Karpas-422 (cell line): Measurements from ENCODE around the gene GPR26. TPM values are rescaled to one million over a fixed set of nuclear protein-coding genes. Genes with fewer than 3 reads are reported as not detected.

ENCODE experiments used
- DNase-seq: peaks from one replicate; pipeline ENCODE4 v3.0.0-alpha.2; 2015
- H2AFZ ChIP-seq: fragments of 200-600 bp; sonication (generic); 2 replicates; pipeline ENCODE4 v1.6.1; 2014; ENCODE audit warnings: antibody characterized with exemption, low read length, mixed read lengths
- H3K27ac ChIP-seq: fragments of 200-600 bp; sonication (generic); 2 replicates; pipeline ENCODE4 v1.5.1; 2014; ENCODE audit warnings: mild to moderate bottlenecking, low read length, moderate library complexity
- H3K27me3 ChIP-seq: fragments of 200-600 bp; sonication (generic); 2 replicates; pipeline ENCODE4 v1.6.1; 2014; ENCODE audit warnings: low read length, mixed read lengths
- H3K36me3 ChIP-seq: fragments of 200-600 bp; sonication (generic); 2 replicates; pipeline ENCODE4 v1.6.1; 2014; ENCODE audit warnings: low read length, mixed read lengths; ENCODE audit not compliant: insufficient read depth
- H3K4me1 ChIP-seq: fragments of 200-600 bp; sonication (generic); 2 replicates; pipeline ENCODE4 v1.6.1; 2014; ENCODE audit warnings: mild to moderate bottlenecking, low read length, mixed read lengths
- H3K4me2 ChIP-seq: fragments of 200-600 bp; sonication (generic); 2 replicates; pipeline ENCODE4 v1.6.1; 2014; ENCODE audit warnings: low read length, low read depth, mild to moderate bottlenecking; ENCODE audit not compliant: poor library complexity, severe bottlenecking
- H3K4me3 ChIP-seq: fragments of 200-600 bp; sonication (generic); 2 replicates; pipeline ENCODE4 v1.5.1; 2014; ENCODE audit warnings: mild to moderate bottlenecking, antibody characterized with exemption, low read length, mixed read lengths
- H3K79me2 ChIP-seq: fragments of 200-600 bp; sonication (generic); 2 replicates; pipeline ENCODE4 v1.6.1; 2014; ENCODE audit warnings: mild to moderate bottlenecking, low read length, mixed read lengths
- H3K9ac ChIP-seq: fragments of 200-600 bp; sonication (generic); 2 replicates; pipeline ENCODE4 v1.6.0; 2014; ENCODE audit warnings: low read length
- H3K9me2 ChIP-seq: fragments of 200-600 bp; sonication (generic), shearing (Covaris generic); replicated peaks from 2 replicates; pipeline ENCODE4 v1.6.0; 2014; ENCODE audit warnings: mild to moderate bottlenecking, low read length, moderate library complexity; ENCODE audit not compliant: insufficient read depth
- H3K9me3 ChIP-seq: fragments of 300-700, 200-600 bp; sonication (generic); 2 replicates; pipeline ENCODE4 v1.6.1; 2014; ENCODE audit warnings: low read length, mixed read lengths
- H4K20me1 ChIP-seq: fragments of 200-600 bp; sonication (generic); 2 replicates; pipeline ENCODE4 v1.6.1; 2014; ENCODE audit warnings: mild to moderate bottlenecking, antibody characterized with exemption, low read length, low read depth; ENCODE audit not compliant: insufficient read depth
- total RNA-seq: library from RNA; depleted of rRNA; stranded (reverse); fragments of >200 nt; shearing (Covaris generic); gene quantifications from 2 replicates; pipeline ENCODE4 v1.2.3, GENCODE V29; 2014; ENCODE audit warnings: low replicate concordance

Gene GPR26
- total RNA-seq, 1 experiment from 2014 or later, result not detected

- H2AFZ ChIP-seq, result no peak overlapping the region
- no peaks in the 10 kb centered on the region for H3K4me1 ChIP-seq
- no peaks in the 10 kb centered on the region for H3K79me2 ChIP-seq
- H3K4me3 ChIP-seq, result no peak overlapping the region
- H3K9me3 ChIP-seq, result no peaks in the 10 kb centered on the region
- H3K27me3 ChIP-seq, result no peaks in the 10 kb centered on the region
- H3K9ac ChIP-seq, result no peak overlapping the region
- no peaks in the 10 kb centered on the region for H3K9me2 ChIP-seq
- no peak overlapping the region for H3K4me2 ChIP-seq
- no peak overlapping the region for H3K27ac ChIP-seq
- no peak for DNase-seq
- no peaks in the 10 kb centered on the region for H4K20me1 ChIP-seq
- H3K36me3 ChIP-seq, result no peaks in the 10 kb centered on the region
These were observed 14.6 kb upstream of the GPR26 start for GRCh38 chr10:123651421-123652047.

- Histone ChIP-seq H3K9me2 (no peaks in the 10 kb centered on the region), H3K4me3 (no peak overlapping the region), H3K27ac (no peak overlapping the region), H3K27me3 (no peaks in the 10 kb centered on the region), H3K9ac (no peak overlapping the region), H3K79me2 (no peaks in the 10 kb centered on the region), H3K4me1 (no peaks in the 10 kb centered on the region), H3K9me3 (no peaks in the 10 kb centered on the region), H2AFZ (no peak overlapping the region), H3K4me2 (no peak overlapping the region), H3K36me3 (no peaks in the 10 kb centered on the region), H4K20me1 (no peaks in the 10 kb centered on the region)
- no peak for DNase-seq
These were observed 10.4 kb upstream of the GPR26 start for GRCh38 chr10:123655751-123656150.

GRCh38 chr10:123663522-123663921 lies 2.6 kb upstream of the GPR26 start:
- Histone ChIP-seq H2AFZ (no peak overlapping the region), H4K20me1 (no peaks in the 10 kb centered on the region), H3K27ac (no peak overlapping the region), H3K9ac (no peak overlapping the region), H3K36me3 (no peaks in the 10 kb centered on the region), H3K4me2 (no peak overlapping the region), H3K9me3 (no peaks in the 10 kb centered on the region), H3K27me3 (no peaks in the 10 kb centered on the region), H3K4me1 (no peaks in the 10 kb centered on the region), H3K79me2 (no peaks in the 10 kb centered on the region), H3K9me2 (no peaks in the 10 kb centered on the region), H3K4me3 (no peak overlapping the region)
- no peak for DNase-seq

- Histone ChIP-seq H3K4me3 (no peak overlapping the region), H3K79me2 (no peaks in the 10 kb centered on the region)
These were observed 466 bp upstream of the GPR26 start for GRCh38 chr10:123665491-123666286.

GRCh38 chr10:123669886-123670285 lies 3.7 kb downstream of the GPR26 start:
- no peak for DNase-seq
- Histone ChIP-seq H3K4me1 (no peaks in the 10 kb centered on the region), H3K9me2 (no peaks in the 10 kb centered on the region), H3K27ac (no peak overlapping the region), H3K4me2 (no peak overlapping the region), H3K9me3 (no peaks in the 10 kb centered on the region), H2AFZ (no peak overlapping the region), H3K9ac (no peak overlapping the region), H3K27me3 (no peaks in the 10 kb centered on the region), H3K4me3 (no peak overlapping the region), H4K20me1 (no peaks in the 10 kb centered on the region), H3K79me2 (no peaks in the 10 kb centered on the region), H3K36me3 (no peaks in the 10 kb centered on the region)

More at GRCh38 chr10:123665491-123666286, 466 bp upstream of the GPR26 start:
- Histone ChIP-seq H3K9ac (no peak overlapping the region), H4K20me1 (no peaks in the 10 kb centered on the region), H2AFZ (no peak overlapping the region), H3K9me3 (no peaks in the 10 kb centered on the region), H3K4me1 (no peaks in the 10 kb centered on the region), H3K9me2 (no peaks in the 10 kb centered on the region), H3K27me3 (no peaks in the 10 kb centered on the region), H3K36me3 (no peaks in the 10 kb centered on the region), H3K27ac (no peak overlapping the region), H3K4me2 (no peak overlapping the region)
- no peak for DNase-seq

- Histone ChIP-seq H3K4me2 (no peak overlapping the region), H3K9ac (no peak overlapping the region), H4K20me1 (no peaks in the 10 kb centered on the region)
These were observed 7.0 kb downstream of the GPR26 start for GRCh38 chr10:123673198-123673597.

GRCh38 chr10:123674741-123675140 lies 8.6 kb downstream of the GPR26 start:
- no peaks in the 10 kb centered on the region for H3K4me1 ChIP-seq
- H3K4me3 ChIP-seq, result no peak overlapping the region
- no peak overlapping the region for H3K27ac ChIP-seq
- no peaks in the 10 kb centered on the region for H3K36me3 ChIP-seq
- H3K27me3 ChIP-seq, result no peaks in the 10 kb centered on the region
- H3K4me2 ChIP-seq, result no peak overlapping the region
- no peaks in the 10 kb centered on the region for H3K79me2 ChIP-seq
- no peak overlapping the region for H2AFZ ChIP-seq
- DNase-seq, result no peak
- no peaks in the 10 kb centered on the region for H4K20me1 ChIP-seq
- no peak overlapping the region for H3K9ac ChIP-seq
- no peaks in the 10 kb centered on the region for H3K9me2 ChIP-seq
- H3K9me3 ChIP-seq, result no peaks in the 10 kb centered on the region

More at GRCh38 chr10:123673198-123673597, 7.0 kb downstream of the GPR26 start:
- Histone ChIP-seq H3K4me3 (no peak overlapping the region), H3K27ac (no peak overlapping the region), H3K9me3 (no peaks in the 10 kb centered on the region), H3K36me3 (no peaks in the 10 kb centered on the region), H3K4me1 (no peaks in the 10 kb centered on the region), H3K9me2 (no peaks in the 10 kb centered on the region), H3K27me3 (no peaks in the 10 kb centered on the region), H3K79me2 (no peaks in the 10 kb centered on the region), H2AFZ (no peak overlapping the region)
- DNase-seq, result no peak

GRCh38 chr10:123675811-123676210 lies 9.7 kb downstream of the GPR26 start:
- no peak overlapping the region for H3K4me2 ChIP-seq
- no peaks in the 10 kb centered on the region for H3K36me3 ChIP-seq
- DNase-seq, result no peak
- no peaks in the 10 kb centered on the region for H3K9me2 ChIP-seq
- H3K4me1 ChIP-seq, result no peaks in the 10 kb centered on the region
- H3K9me3 ChIP-seq, result no peaks in the 10 kb centered on the region
- no peak overlapping the region for H3K9ac ChIP-seq
- no peak overlapping the region for H3K27ac ChIP-seq
- H4K20me1 ChIP-seq, result no peaks in the 10 kb centered on the region
- H3K4me3 ChIP-seq, result no peak overlapping the region
- no peak overlapping the region for H2AFZ ChIP-seq
- H3K79me2 ChIP-seq, result no peaks in the 10 kb centered on the region
- H3K27me3 ChIP-seq, result no peaks in the 10 kb centered on the region
